ENCODE measurements around the gene MEGF6.

MEGF6 gene

GRCh38 chr1:3657578-3658230 is 46.4 kb upstream of the MEGF6 start:
- Histone ChIP-seq H3K9me3 (ENCODE audit: severe bottlenecking) (no peaks in the 10 kb centered on the region), H3K27ac (ENCODE audit: poor library complexity, severe bottlenecking) (no peak overlapping the region), H3K4me1 (ENCODE audit: insufficient read depth, poor library complexity, severe bottlenecking) (no peaks in the 10 kb centered on the region), H3K27me3 (ENCODE audit: insufficient read depth, poor library complexity, severe bottlenecking) (peaks cover 29% of the 10 kb centered on the region), H3K4me3 (ENCODE audit: severe bottlenecking) (no peak overlapping the region), H3K36me3 (ENCODE audit: low read depth) (no peaks in the 10 kb centered on the region)
- no peak for ATAC-seq (ENCODE audit: low read depth)
- peak; percentile 45 for DNase-seq (ENCODE audit: low spot score)
- TF ChIP-seq, protein P1, sequence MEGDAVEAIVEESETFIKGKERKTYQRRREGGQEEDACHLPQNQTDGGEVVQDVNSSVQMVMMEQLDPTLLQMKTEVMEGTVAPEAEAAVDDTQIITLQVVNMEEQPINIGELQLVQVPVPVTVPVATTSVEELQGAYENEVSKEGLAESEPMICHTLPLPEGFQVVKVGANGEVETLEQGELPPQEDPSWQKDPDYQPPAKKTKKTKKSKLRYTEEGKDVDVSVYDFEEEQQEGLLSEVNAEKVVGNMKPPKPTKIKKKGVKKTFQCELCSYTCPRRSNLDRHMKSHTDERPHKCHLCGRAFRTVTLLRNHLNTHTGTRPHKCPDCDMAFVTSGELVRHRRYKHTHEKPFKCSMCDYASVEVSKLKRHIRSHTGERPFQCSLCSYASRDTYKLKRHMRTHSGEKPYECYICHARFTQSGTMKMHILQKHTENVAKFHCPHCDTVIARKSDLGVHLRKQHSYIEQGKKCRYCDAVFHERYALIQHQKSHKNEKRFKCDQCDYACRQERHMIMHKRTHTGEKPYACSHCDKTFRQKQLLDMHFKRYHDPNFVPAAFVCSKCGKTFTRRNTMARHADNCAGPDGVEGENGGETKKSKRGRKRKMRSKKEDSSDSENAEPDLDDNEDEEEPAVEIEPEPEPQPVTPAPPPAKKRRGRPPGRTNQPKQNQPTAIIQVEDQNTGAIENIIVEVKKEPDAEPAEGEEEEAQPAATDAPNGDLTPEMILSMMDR (IDR thresholded peaks at IDR 0.05; ENCODE audit: poor library complexity, severe bottlenecking): no peak

- H3K27me3 ChIP-seq (ENCODE audit: insufficient read depth, poor library complexity, severe bottlenecking): peaks cover 33% of the 10 kb centered on the region
- no peak overlapping the region for H3K27ac ChIP-seq (ENCODE audit: poor library complexity, severe bottlenecking)
- no peaks in the 10 kb centered on the region for H3K4me1 ChIP-seq (ENCODE audit: insufficient read depth, poor library complexity, severe bottlenecking)
- no peaks in the 10 kb centered on the region for H3K9me3 ChIP-seq (ENCODE audit: severe bottlenecking)
- TF ChIP-seq, protein P1 (IDR thresholded peaks at IDR 0.05; ENCODE audit: poor library complexity, severe bottlenecking): no peak
- ATAC-seq (ENCODE audit: low read depth) (no peak), DNase-seq (ENCODE audit: low spot score) (no peak)
- no peaks in the 10 kb centered on the region for H3K36me3 ChIP-seq (ENCODE audit: low read depth)
- no peak overlapping the region for H3K4me3 ChIP-seq (ENCODE audit: severe bottlenecking)
Measured at GRCh38 chr1:3657096-3657475, 45.8 kb upstream of the MEGF6 start.

- ATAC-seq (ENCODE audit: low read depth): no peak
Measured at GRCh38 chr1:3656450-3657095, 45.3 kb upstream of the MEGF6 start.

DNA sequence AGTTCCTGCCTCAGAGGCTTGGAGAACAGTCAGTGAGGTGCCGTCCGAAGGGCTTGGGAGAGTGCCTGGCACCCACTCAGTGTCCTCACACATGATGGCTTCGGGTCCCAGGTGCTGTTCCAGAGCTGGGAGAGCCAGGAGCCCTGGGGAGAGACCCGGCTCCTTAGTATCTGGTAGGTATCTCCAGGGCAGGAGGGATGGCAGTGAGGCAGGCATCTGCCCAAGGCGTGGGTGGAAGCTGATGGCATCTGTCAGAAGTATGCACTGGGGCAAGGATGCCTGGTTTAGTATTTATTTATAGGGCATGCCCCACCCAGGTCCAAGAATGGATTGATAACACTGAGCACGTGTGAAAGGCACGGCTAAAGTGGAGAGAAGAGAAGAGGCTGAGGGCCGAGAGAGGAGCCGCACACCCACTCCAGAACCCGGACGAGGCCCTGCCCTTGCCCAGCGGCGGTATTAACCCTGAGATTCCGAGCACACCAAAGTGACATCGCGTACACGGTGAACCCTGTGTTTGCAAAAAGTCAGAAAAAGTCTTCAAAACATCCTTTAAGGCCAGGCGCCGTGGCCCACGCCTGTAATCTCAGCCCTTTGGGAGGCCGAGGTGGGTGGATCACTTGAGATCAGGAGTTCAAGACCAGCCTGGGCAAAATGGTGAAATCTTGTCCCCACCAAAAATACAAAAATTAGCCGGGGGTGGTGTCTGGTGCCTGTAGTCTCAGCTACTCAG is 43.4 kb upstream of the MEGF6 start:
- Histone ChIP-seq H3K36me3 (ENCODE audit: low read depth) (no peaks in the 10 kb centered on the region), H3K9me3 (ENCODE audit: severe bottlenecking) (no peaks in the 10 kb centered on the region), H3K4me1 (ENCODE audit: insufficient read depth, poor library complexity, severe bottlenecking) (no peaks in the 10 kb centered on the region), H3K27me3 (ENCODE audit: insufficient read depth, poor library complexity, severe bottlenecking) (peaks cover 48% of the 10 kb centered on the region), H3K27ac (ENCODE audit: poor library complexity, severe bottlenecking) (no peak overlapping the region), H3K4me3 (ENCODE audit: severe bottlenecking) (no peak overlapping the region)
- no peak for ATAC-seq (ENCODE audit: low read depth)
- no peak for DNase-seq (ENCODE audit: low spot score)
- TF ChIP-seq, protein P1 (IDR thresholded peaks at IDR 0.05; ENCODE audit: poor library complexity, severe bottlenecking): no peak

More at GRCh38 chr1:3656450-3657095, 45.3 kb upstream of the MEGF6 start:
- Histone ChIP-seq H3K36me3 (ENCODE audit: low read depth) (no peaks in the 10 kb centered on the region), H3K4me3 (ENCODE audit: severe bottlenecking) (no peak overlapping the region), H3K9me3 (ENCODE audit: severe bottlenecking) (no peaks in the 10 kb centered on the region), H3K27ac (ENCODE audit: poor library complexity, severe bottlenecking) (no peak overlapping the region), H3K4me1 (ENCODE audit: insufficient read depth, poor library complexity, severe bottlenecking) (no peaks in the 10 kb centered on the region), H3K27me3 (ENCODE audit: insufficient read depth, poor library complexity, severe bottlenecking) (peaks cover 38% of the 10 kb centered on the region)
- TF ChIP-seq, protein P1 (IDR thresholded peaks at IDR 0.05; ENCODE audit: poor library complexity, severe bottlenecking): no peak
- no peak for DNase-seq (ENCODE audit: low spot score)
